Activated CD8-positive, alpha-beta T cell treated with anti-CD3 and anti-CD28 coated beads, Interleukin-2, amount 10 ng/mL, durations not matched to agents 7 days and 5 days (primary cell): ENCODE results near the gene UBE3C. TPM values are rescaled to one million over a fixed set of nuclear protein-coding genes. Genes with fewer than 3 reads are reported as not detected.
"Not testable (repeated sequence)": the region's sequence is repeated elsewhere in the genome, so short reads cannot be mapped to it uniquely, and the experiment has no call there.

Experiments
- ATAC-seq: fragments of 150-1000 bp; cut with Tn5 transposase; one replicate; pipeline ENCODE4 v1.10.0; 2021; ENCODE audit warnings: moderate library complexity
- CTCF ChIA-PET: fragments of 350-600 bp; sonication (Branson Sonifier 250); formaldehyde crosslinking; loops from one replicate; lab custom pipeline; 2021; ENCODE audit warnings: antibody characterized with exemption; lab: Charles Lee
- POLR2A ChIA-PET: fragments of 350-600 bp; sonication (Branson Sonifier 250); formaldehyde crosslinking; loops from one replicate; lab custom pipeline; 2021; ENCODE audit warnings: antibody characterized with exemption; lab: Charles Lee
- DNase-seq: peaks from one replicate; pipeline ENCODE4 v3.0.0-alpha.2; 2020
- H3K27ac Mint-ChIP-seq: one replicate; pipeline ENCODE4 v1.8.0; 2021; ENCODE audit warnings: mild to moderate bottlenecking, mixed read lengths
- H3K27me3 Mint-ChIP-seq: one replicate; pipeline ENCODE4 v1.8.0; 2021; ENCODE audit warnings: low read depth, mixed read lengths
- H3K36me3 Mint-ChIP-seq: one replicate; pipeline ENCODE4 v1.8.0; 2021; ENCODE audit warnings: low read depth, mixed read lengths
- H3K4me1 Mint-ChIP-seq: one replicate; pipeline ENCODE4 v1.8.0; 2021; ENCODE audit warnings: low read depth, mixed read lengths
- H3K4me3 Mint-ChIP-seq: one replicate; pipeline ENCODE4 v1.8.0; 2021; ENCODE audit warnings: mild to moderate bottlenecking, mixed read lengths
- H3K9me3 Mint-ChIP-seq: one replicate; pipeline ENCODE4 v1.8.0; 2022; ENCODE audit warnings: mixed read lengths; ENCODE audit not compliant: insufficient read depth
- total RNA-seq, 2 experiments: library from RNA; stranded (reverse); gene quantifications; one replicate each; pipeline ENCODE4 v1.2.3, GENCODE V29; 2021

Gene UBE3C
- total RNA-seq, 2 experiments from 2014 or later, result 57.1 to 57.9 TPM

- DNase-seq, result no peak
- H3K36me3 Mint-ChIP-seq, result no peaks in the 10 kb centered on the region
- no peak overlapping the region for H3K27ac Mint-ChIP-seq
- H3K27me3 Mint-ChIP-seq, result peaks cover 4% of the 10 kb centered on the region
- CTCF ChIA-PET, result no interaction called here
- H3K9me3 Mint-ChIP-seq, result peaks cover 13% of the 10 kb centered on the region
- POLR2A ChIA-PET, result no interaction called here
- no peaks in the 10 kb centered on the region for H3K4me1 Mint-ChIP-seq
- H3K4me3 Mint-ChIP-seq, result no peak overlapping the region
- no peak for ATAC-seq
Observed at GRCh38 chr7:157117796-157118195, 20.9 kb upstream of the UBE3C start.

GRCh38 chr7:157120181-157120580 lies 18.5 kb upstream of the UBE3C start:
- POLR2A ChIA-PET, result no interaction called here
- no peak overlapping the region for H3K27ac Mint-ChIP-seq
- CTCF ChIA-PET, result no interaction called here
- H3K9me3 Mint-ChIP-seq, result peaks cover 6% of the 10 kb centered on the region
- H3K4me3 Mint-ChIP-seq, result no peak overlapping the region
- ATAC-seq (no peak), DNase-seq (no peak)
- no peaks in the 10 kb centered on the region for H3K4me1 Mint-ChIP-seq
- no peaks in the 10 kb centered on the region for H3K27me3 Mint-ChIP-seq
- no peaks in the 10 kb centered on the region for H3K36me3 Mint-ChIP-seq

- no peaks in the 10 kb centered on the region for H3K4me1 Mint-ChIP-seq
Observed at GRCh38 chr7:157121184-157121715, 17.5 kb upstream of the UBE3C start.

GRCh38 chr7:157122800-157123495 lies 15.8 kb upstream of the UBE3C start:
- Mint-ChIP-seq H3K27ac (no peak overlapping the region), H3K36me3 (no peaks in the 10 kb centered on the region), H3K4me1 (no peaks in the 10 kb centered on the region), H3K27me3 (no peaks in the 10 kb centered on the region), H3K4me3 (no peak overlapping the region), H3K9me3 (peaks cover 2% of the 10 kb centered on the region)
- ChIA-PET POLR2A (no interaction called here), CTCF (no interaction called here)
- DNase-seq (no peak), ATAC-seq (no peak)

More at GRCh38 chr7:157121184-157121715, 17.5 kb upstream of the UBE3C start:
- CTCF ChIA-PET, result no interaction called here
- POLR2A ChIA-PET, result no interaction called here
- DNase-seq (no peak), ATAC-seq (no peak)
- no peaks in the 10 kb centered on the region for H3K36me3 Mint-ChIP-seq
- no peak overlapping the region for H3K27ac Mint-ChIP-seq
- no peak overlapping the region for H3K4me3 Mint-ChIP-seq
- H3K27me3 Mint-ChIP-seq, result no peaks in the 10 kb centered on the region
- H3K9me3 Mint-ChIP-seq, result peaks cover 6% of the 10 kb centered on the region

GRCh38 chr7:157124690-157125089 lies 14.0 kb upstream of the UBE3C start:
- Mint-ChIP-seq H3K4me1 (no peaks in the 10 kb centered on the region), H3K27ac (no peak overlapping the region), H3K36me3 (no peaks in the 10 kb centered on the region), H3K9me3 (no peaks in the 10 kb centered on the region), H3K4me3 (no peak overlapping the region), H3K27me3 (no peaks in the 10 kb centered on the region)
- ChIA-PET CTCF (no interaction called here), POLR2A (no interaction called here)
- DNase-seq, result no peak
- no peak for ATAC-seq

- no peaks in the 10 kb centered on the region for H3K4me1 Mint-ChIP-seq
- ChIA-PET CTCF (no interaction called here), POLR2A (no interaction called here)
- H3K9me3 Mint-ChIP-seq, result no peaks in the 10 kb centered on the region
- H3K27me3 Mint-ChIP-seq, result peaks cover 4% of the 10 kb centered on the region
- H3K27ac Mint-ChIP-seq, result no peak overlapping the region
- ATAC-seq, result no peak
- H3K36me3 Mint-ChIP-seq, result no peaks in the 10 kb centered on the region
- DNase-seq, result no peak
- H3K4me3 Mint-ChIP-seq, result no peak overlapping the region
Observed at GRCh38 chr7:157125376-157126223, 13.1 kb upstream of the UBE3C start.

- DNase-seq (no peak), ATAC-seq (no peak)
- H3K4me1 Mint-ChIP-seq, result no peaks in the 10 kb centered on the region
- ChIA-PET CTCF (no interaction called here), POLR2A (no interaction called here)
- H3K4me3 Mint-ChIP-seq, result no peak overlapping the region
- H3K27ac Mint-ChIP-seq, result no peak overlapping the region
- no peaks in the 10 kb centered on the region for H3K9me3 Mint-ChIP-seq
- H3K36me3 Mint-ChIP-seq, result no peaks in the 10 kb centered on the region
- H3K27me3 Mint-ChIP-seq, result peaks cover 4% of the 10 kb centered on the region
Observed at GRCh38 chr7:157126921-157127320, 11.8 kb upstream of the UBE3C start.

GRCh38 chr7:157129200-157129599 lies 9.5 kb upstream of the UBE3C start:
- H3K36me3 Mint-ChIP-seq, result no peaks in the 10 kb centered on the region
- DNase-seq, result no peak
- H3K27me3 Mint-ChIP-seq, result peaks cover 4% of the 10 kb centered on the region
- ChIA-PET POLR2A (no interaction called here), CTCF (no interaction called here)
- no peak overlapping the region for H3K27ac Mint-ChIP-seq
- H3K9me3 Mint-ChIP-seq, result no peaks in the 10 kb centered on the region
- no peaks in the 10 kb centered on the region for H3K4me1 Mint-ChIP-seq
- ATAC-seq, result no peak
- H3K4me3 Mint-ChIP-seq, result no peak overlapping the region

- no peaks in the 10 kb centered on the region for H3K4me1 Mint-ChIP-seq
- H3K36me3 Mint-ChIP-seq, result no peaks in the 10 kb centered on the region
- CTCF ChIA-PET, result no interaction called here
- no peak overlapping the region for H3K4me3 Mint-ChIP-seq
- H3K9me3 Mint-ChIP-seq, result no peaks in the 10 kb centered on the region
- POLR2A ChIA-PET, result no interaction called here
- peaks cover 4% of the 10 kb centered on the region for H3K27me3 Mint-ChIP-seq
- H3K27ac Mint-ChIP-seq, result no peak overlapping the region
- ATAC-seq (no peak), DNase-seq (no peak)
Observed at GRCh38 chr7:157129907-157130460, 8.7 kb upstream of the UBE3C start.

GRCh38 chr7:157130849-157131248 lies 7.9 kb upstream of the UBE3C start:
- H3K36me3 Mint-ChIP-seq, POLR2A ChIA-PET, H3K27me3 Mint-ChIP-seq, CTCF ChIA-PET, ATAC-seq, H3K4me3 Mint-ChIP-seq, DNase-seq, H3K4me1 Mint-ChIP-seq, H3K9me3 Mint-ChIP-seq, H3K27ac Mint-ChIP-seq: not testable (repeated sequence)

GRCh38 chr7:157132796-157133195 lies 5.9 kb upstream of the UBE3C start:
- POLR2A ChIA-PET, result no interaction called here
- peaks cover 7% of the 10 kb centered on the region for H3K27me3 Mint-ChIP-seq
- ATAC-seq, result no peak
- peaks cover 6% of the 10 kb centered on the region for H3K4me1 Mint-ChIP-seq
- H3K4me3 Mint-ChIP-seq, result no peak overlapping the region
- H3K27ac Mint-ChIP-seq, result no peak overlapping the region
- H3K9me3 Mint-ChIP-seq, result no peaks in the 10 kb centered on the region
- no peak for DNase-seq
- CTCF ChIA-PET, result no interaction called here
- H3K36me3 Mint-ChIP-seq, result no peaks in the 10 kb centered on the region

- H3K4me1 Mint-ChIP-seq, result peaks cover 7% of the 10 kb centered on the region
- no peaks in the 10 kb centered on the region for H3K9me3 Mint-ChIP-seq
- ATAC-seq (no peak), DNase-seq (no peak)
- H3K27me3 Mint-ChIP-seq, result peaks cover 7% of the 10 kb centered on the region
- H3K36me3 Mint-ChIP-seq, result no peaks in the 10 kb centered on the region
- H3K27ac Mint-ChIP-seq, result no peak overlapping the region
- ChIA-PET CTCF (no interaction called here), POLR2A (no interaction called here)
- H3K4me3 Mint-ChIP-seq, result no peak overlapping the region
Observed at GRCh38 chr7:157133304-157133703, 5.4 kb upstream of the UBE3C start.
